HEK293T (cell line): ENCODE measurements around the gene APOB.

Experiments
- CTCF ChIA-PET: fragments of 350-600 bp; formaldehyde crosslinking; extraction: SDS; loops from one replicate; lab custom pipeline; 2021; ENCODE audit warnings: antibody characterized with exemption, inconsistent platforms; lab: Yijun Ruan, JAX
- POLR2A ChIA-PET: fragments of 350-600 bp; formaldehyde crosslinking; extraction: SDS; loops from one replicate; lab custom pipeline; 2020; ENCODE audit warnings: antibody characterized with exemption, inconsistent platforms; lab: Yijun Ruan, JAX
- DNase-seq: peaks from one replicate; pipeline ENCODE4 v3.0.0; 2012; ENCODE audit warnings: mixed read lengths; ENCODE audit errors: extremely low spot score
- ARNT ChIP-seq: fragments of 450-650 bp; IDR thresholded peaks from 2 replicates; pipeline ENCODE4 v1.6.1; 2017; ENCODE audit warnings: mild to moderate bottlenecking
- BHLHE40 ChIP-seq: fragments of 450-650 bp; IDR thresholded peaks from 2 replicates; pipeline ENCODE4 v1.6.1; 2016; ENCODE audit warnings: mild to moderate bottlenecking, moderate library complexity, borderline replicate concordance
- CTBP1 ChIP-seq: fragments of 450-650 bp; IDR thresholded peaks from 2 replicates; pipeline ENCODE4 v1.6.1; 2016; ENCODE audit warnings: borderline replicate concordance
- ELF4 ChIP-seq: fragments of 450-650 bp; IDR thresholded peaks from 2 replicates; pipeline ENCODE4 v1.6.1; 2017; ENCODE audit warnings: antibody characterized with exemption
- FOXA1 ChIP-seq: fragments of 450-650 bp; IDR thresholded peaks from 2 replicates; pipeline ENCODE4 v1.6.1; 2016; ENCODE audit warnings: mild to moderate bottlenecking
- FOXK2 ChIP-seq: fragments of 450-650 bp; IDR thresholded peaks from 2 replicates; pipeline ENCODE4 v1.6.1; 2016; ENCODE audit warnings: mild to moderate bottlenecking
- FOXM1 ChIP-seq: fragments of 450-650 bp; IDR thresholded peaks from 2 replicates; pipeline ENCODE4 v1.6.1; 2017; ENCODE audit warnings: mild to moderate bottlenecking, borderline replicate concordance
- HDGF ChIP-seq: fragments of 450-650 bp; IDR thresholded peaks from 2 replicates; pipeline ENCODE4 v1.6.1; 2017; ENCODE audit warnings: antibody characterized with exemption, borderline replicate concordance
- L3MBTL2 ChIP-seq: fragments of 450-650 bp; conservative IDR thresholded peaks from 2 replicates; pipeline ENCODE4 v1.6.1; 2016; ENCODE audit warnings: mild to moderate bottlenecking
- LEF1 ChIP-seq: fragments of 450-650 bp; IDR thresholded peaks from 2 replicates; pipeline ENCODE4 v1.6.1; 2017; ENCODE audit warnings: mild to moderate bottlenecking, borderline replicate concordance
- NFRKB ChIP-seq: fragments of 450-650 bp; IDR thresholded peaks from 2 replicates; pipeline ENCODE4 v1.6.1; 2016; ENCODE audit warnings: mild to moderate bottlenecking, moderate library complexity
- PKNOX1 ChIP-seq: fragments of 450-650 bp; IDR thresholded peaks from 2 replicates; pipeline ENCODE4 v1.6.1; 2016
- SP1 ChIP-seq: fragments of 450-650 bp; IDR thresholded peaks from 2 replicates; pipeline ENCODE4 v1.6.1; 2017
- SUZ12 ChIP-seq: fragments of 450-650 bp; IDR thresholded peaks from 2 replicates; pipeline ENCODE4 v1.6.1; 2016; ENCODE audit warnings: mild to moderate bottlenecking
- TARDBP ChIP-seq: fragments of 450-650 bp; IDR thresholded peaks from 2 replicates; pipeline ENCODE4 v1.6.1; 2016
- ZNF384 ChIP-seq: fragments of 450-650 bp; IDR thresholded peaks from 2 replicates; pipeline ENCODE4 v1.6.1; 2016

Gene APOB

DNA sequence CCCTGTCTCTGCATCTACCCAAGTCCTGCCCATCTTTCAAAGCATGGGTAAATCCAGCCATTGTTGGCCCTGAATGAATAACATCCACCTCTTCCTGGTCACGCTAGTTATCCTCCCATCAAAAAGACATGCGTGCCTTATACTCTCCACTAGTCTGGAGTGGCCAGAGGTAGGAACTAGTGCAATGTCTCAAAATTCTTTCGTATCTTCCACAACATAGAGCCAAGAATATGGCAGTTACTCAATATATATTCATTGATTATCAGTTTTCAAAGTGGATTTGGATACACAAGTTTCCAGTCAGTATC lies 8.9 kb downstream of the APOB start:
- CTCF ChIA-PET = no interaction called here
- DNase-seq = no peak
- POLR2A ChIA-PET = no interaction called here
- TF ChIP-seq LEF1 (no peak), ELF4 (no peak), HDGF (no peak), NFRKB (no peak)

GRCh38 chr2:21034156-21034971 lies 9.5 kb downstream of the APOB start:
- ChIA-PET POLR2A (no interaction called here), CTCF (interaction anchor here (1.3 kb wide), 1 partner anchor 373 kb away, joined by 3 read pairs; no protein-coding TSS in a partner anchor)
- TF ChIP-seq ARNT = no peak
- TF ChIP-seq FOXA1 = no peak
- TF ChIP-seq SUZ12 = no peak
- TF ChIP-seq ZNF384 = no peak
- TF ChIP-seq TARDBP = no peak
- TF ChIP-seq BHLHE40 = no peak
- TF ChIP-seq L3MBTL2 = no peak
- TF ChIP-seq LEF1 = no peak
- no peak for TF ChIP-seq ELF4
- no peak for TF ChIP-seq SP1

DNA sequence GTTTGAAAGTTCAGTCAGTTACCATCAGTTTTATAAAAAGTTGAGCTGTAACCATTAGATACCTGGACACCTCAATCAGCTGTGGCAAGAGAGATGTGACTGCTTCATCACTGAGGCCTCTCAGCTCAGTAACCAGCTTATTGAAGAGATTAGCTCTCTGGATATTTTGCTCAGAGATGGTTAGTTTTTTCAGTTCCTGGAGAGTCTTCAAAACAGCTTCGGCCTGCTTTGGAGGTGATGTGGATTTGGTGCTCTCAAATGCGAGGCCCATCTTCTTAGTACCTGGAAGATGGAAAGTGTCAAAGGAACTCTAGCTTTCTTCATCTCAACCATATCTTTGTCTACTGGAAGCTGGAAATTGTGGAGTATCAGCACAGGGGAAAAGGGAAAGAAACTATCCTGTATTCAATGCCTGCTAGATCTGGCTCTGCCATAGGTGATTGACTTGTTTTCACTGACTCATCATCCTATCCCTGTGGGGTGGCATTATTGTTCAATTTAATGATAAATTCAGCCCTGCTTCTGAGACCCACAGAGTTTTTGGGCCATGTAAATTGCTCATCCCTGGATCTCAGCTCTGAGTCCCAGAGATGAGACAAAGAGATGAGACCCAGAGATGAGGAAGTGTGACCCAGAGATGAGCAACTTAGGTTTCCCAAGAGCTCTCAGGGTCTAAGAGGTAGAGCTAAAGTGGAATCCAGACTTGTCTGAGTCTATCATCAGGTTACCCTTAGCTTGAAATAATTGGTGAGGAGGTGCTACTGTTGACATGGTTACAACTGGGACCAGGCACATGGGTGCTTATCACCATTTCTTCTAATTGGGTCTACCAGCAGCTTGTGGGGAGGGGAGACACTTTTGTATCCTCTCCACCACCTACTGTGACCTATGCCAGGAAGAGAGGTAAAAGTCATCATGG lies 10.4 kb downstream of the APOB start:
- CTCF ChIA-PET = interaction anchor here (1.3 kb wide), 1 partner anchor 372 kb away, joined by 3 read pairs; no protein-coding TSS in a partner anchor
- DNase-seq = no peak
- TF ChIP-seq ELF4 (no peak), LEF1 (no peak), NFRKB (no peak), ZNF384 (no peak), FOXA1 (no peak), SUZ12 (no peak), HDGF (no peak), FOXK2 (no peak), FOXM1 (no peak), PKNOX1 (no peak), ARNT (no peak), BHLHE40 (no peak), TARDBP (no peak), L3MBTL2 (no peak), CTBP1 (no peak), SP1 (no peak)
- POLR2A ChIA-PET = no interaction called here

More at GRCh38 chr2:21034156-21034971, 9.5 kb downstream of the APOB start:
- no peak for DNase-seq

GRCh38 chr2:21032338-21033236 lies 11.3 kb downstream of the APOB start:
- TF ChIP-seq FOXA1 (no peak), BHLHE40 (no peak), TARDBP (no peak), L3MBTL2 (no peak), SP1 (no peak), LEF1 (no peak), ELF4 (no peak), FOXK2 (no peak), ARNT (no peak), ZNF384 (no peak), HDGF (no peak), SUZ12 (no peak), FOXM1 (no peak), PKNOX1 (no peak), CTBP1 (no peak), NFRKB (no peak)
- no peak for DNase-seq
- CTCF ChIA-PET = interaction anchor here (1.3 kb wide), 1 partner anchor 371 kb away, joined by 3 read pairs; no protein-coding TSS in a partner anchor
- POLR2A ChIA-PET = no interaction called here

DNA sequence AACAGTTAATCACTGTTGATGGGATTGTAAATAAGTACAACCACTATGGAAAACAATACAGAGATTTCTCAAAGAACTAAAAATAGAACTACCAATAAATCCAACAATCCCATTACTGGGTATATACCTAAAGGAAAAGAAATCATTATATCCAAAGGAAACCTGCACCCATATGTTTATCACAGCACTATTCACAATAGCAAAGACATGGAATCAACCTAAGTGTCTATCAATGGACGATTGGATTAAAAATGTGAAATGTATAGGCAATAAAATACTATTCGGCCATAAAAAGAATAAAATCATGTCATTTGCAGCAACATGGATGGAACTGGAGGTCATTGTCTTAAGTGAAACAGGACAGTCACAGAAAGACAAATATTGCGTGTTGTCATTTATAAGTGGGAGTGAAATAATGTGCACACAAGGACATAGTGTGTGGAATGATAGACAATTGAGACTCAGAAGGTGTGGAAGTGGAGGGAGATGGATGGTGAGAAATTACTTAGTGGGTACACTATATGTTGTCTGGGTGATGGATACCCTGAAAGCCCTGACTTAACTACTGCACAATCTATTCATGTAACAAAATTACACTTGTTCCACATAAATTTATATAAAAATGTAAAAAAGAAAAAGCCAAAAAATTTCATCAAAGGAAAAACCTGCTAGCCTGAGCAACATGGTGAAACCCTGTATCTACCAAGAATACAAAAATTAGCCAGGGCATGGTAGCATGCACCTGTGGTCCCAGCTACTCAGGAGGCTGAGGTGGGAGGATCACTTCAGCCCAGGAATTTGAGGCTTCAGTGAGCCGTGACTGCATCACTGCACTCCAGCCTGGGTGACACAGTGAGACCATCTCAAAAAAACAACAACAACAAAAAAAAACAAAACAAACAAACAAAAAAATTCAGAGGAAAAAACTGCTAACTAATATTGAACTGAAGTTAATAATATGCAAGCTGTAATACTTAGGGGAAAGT lies 12.6 kb downstream of the APOB start:
- ChIA-PET CTCF (no interaction called here), POLR2A (interaction anchor here (1.0 kb wide), 1 partner anchor 370 kb away, joined by 3 read pairs; no protein-coding TSS in a partner anchor)
- TF ChIP-seq FOXA1 (no peak), FOXK2 (no peak), ARNT (no peak), FOXM1 (no peak), LEF1 (no peak), L3MBTL2 (no peak), PKNOX1 (no peak), HDGF (no peak), SP1 (no peak), SUZ12 (no peak), TARDBP (no peak)
- DNase-seq = no peak
